Heart left ventricle (tissue), 16 donors: ENCODE results near the gene PDE9A. TPM values are rescaled to one million over a fixed set of nuclear protein-coding genes. Genes with fewer than 3 reads are reported as not detected.

Experiments used
- ATAC-seq, 4 donors: fragments of 200-7000 bp; cut with Tn5 transposase; one replicate each; pipeline ENCODE4 v1.9.1; 2020 to 2022; ENCODE audit warnings: moderate library complexity in 4 of 4, mild to moderate bottlenecking in 3 of 4, moderate number of reproducible peaks in 1 of 4
- DNase-seq, 5 donors: peaks; one replicate each; pipeline ENCODE4 v3.0.0-alpha.2; 2020
- H3K27ac ChIP-seq, 12 donors: fragments of 200-600 bp; sonication (generic) in 4 of 12; one replicate each; pipeline versions ENCODE4 v1.5.0 to v1.8.0; 2016 to 2022; ENCODE audit warnings: mild to moderate bottlenecking in 2 of 12
- H3K27me3 ChIP-seq, 9 donors: fragments of 200-600 bp; sonication (generic) in 2 of 9; one replicate each; pipeline versions ENCODE4 v1.5.1 to v1.8.0; 2016 to 2022; ENCODE audit warnings: mild to moderate bottlenecking in 3 of 9
- H3K36me3 ChIP-seq, 9 donors: fragments of 200-600 bp; sonication (generic) in 2 of 9; one replicate each; pipeline versions ENCODE4 v1.5.0 to v1.8.0; 2018 to 2022; ENCODE audit warnings: mild to moderate bottlenecking in 2 of 9
- H3K4me1 ChIP-seq, 12 donors: fragments of 200-600 bp; sonication (generic) in 4 of 12; one replicate each; pipeline versions ENCODE4 v1.5.0 to v1.8.0; 2016 to 2022; ENCODE audit warnings: mild to moderate bottlenecking in 3 of 12
- H3K4me3 ChIP-seq, 12 donors: fragments of 200-600 bp; sonication (generic) in 4 of 12; one replicate each; pipeline versions ENCODE4 v1.5.0 to v1.8.0; 2017 to 2022; ENCODE audit warnings: mild to moderate bottlenecking in 9 of 12, moderate library complexity in 4 of 12
- H3K9me3 ChIP-seq, 12 donors: fragments of 200-600 bp; sonication (generic) in 4 of 12; one replicate each; pipeline versions ENCODE4 v1.5.0 to v1.8.0; 2016 to 2022; ENCODE audit warnings: mild to moderate bottlenecking in 1 of 12
- CTCF ChIP-seq, 12 donors: fragments of 200-600 bp; sonication (generic) in 4 of 12; IDR thresholded peaks; one replicate each; pipeline versions ENCODE4 v1.5.0 to v1.8.0; 2018 to 2022; ENCODE audit warnings: antibody characterized with exemption in 12 of 12, mild to moderate bottlenecking in 5 of 12
- POLR2A ChIP-seq, 2 donors: fragments of 450-650 bp; IDR thresholded peaks; one replicate each; pipeline ENCODE4 v1.6.1; 2017; ENCODE audit warnings: antibody characterized with exemption in 2 of 2, mild to moderate bottlenecking in 2 of 2, moderate library complexity in 2 of 2
- WGBS, 4 donors: extraction: QIAGEN DNeasy Blood & Tissue Kit in 2 of 4; methylation state at CpG; one replicate each; pipeline versions ENCODE4 v1.1.5 to v1.1.7; 2013 to 2018; 5-methylcytosine and 5-hydroxymethylcytosine counted together
- intact Hi-C, 10 donors: fragments of 100-400 bp; cut with DNase I; formaldehyde crosslinking; loops; one replicate each; pipeline versions ENCODE4 v1.11.1 to v1.14.2; 2022
- polyA plus RNA-seq, 2 donors: library from polyadenylated mRNA; stranded (reverse); fragments of 200-250 nt; gene quantifications; one replicate each; pipeline ENCODE4 v1.2.3, GENCODE V29; 2013
- total RNA-seq, 9 donors: library from RNA; depleted of rRNA in 2 of 9; stranded (reverse); fragments of >200 nt in 2 of 9; fragmentation: NEBNext Ultra II Directional in 3 of 9; extraction: Animal tissue kit (Norgen Biotek cat#: 25700) in 3 of 9; gene quantifications; one replicate each; pipeline versions ENCODE4 v1.1.0 to v1.2.4, GENCODE V29; 2016 to 2023
- donor health status: ischemic (EF 13 %, LVEDD 7.1; RV severe dilation, severe dysfunction).
- donor health status: healthy with polysubstance abuse.
- donor health status: DM: no; HTN: yes; CAD: no.
- donor health status: DM: no; HTN: no; CAD: no.
- donor health status: ischemic (EF 25% LVEDD 6.9; RV normal size, moderate dysfunction).
- donor health status: ischemic (EF 25% LVEDD 5.7; RV mildly dilated, moderate dysfunction).
- donor health status: healthy.
- donor health status: DM: yes; HTN: yes; CAD: no.
- donor health status: ischemic (EF 35%, LVEDD 5.7; RV mildly dilated, moderate dysfunction).
- donor health status: nonischemic (EF 11% LVEDD 7.7; RV severe dilation, severe dysfunction).
- donor health status: DM: yes; HTN: yes; CAD: no.
- donor health status: PGD.
- donor health status: ischemic (EF 29% LVEDD 5.4; RV normal size, mild dysfunction).
- donor health status: nonischemic (EF 23%, LVEDD 6.1; RV moderate dilation, normal function).

PDE9A gene
- total and polyA plus RNA-seq, 11 donors: 1.5 to 4.0 (median 3.1) TPM

GRCh38 chr21:42740405-42740909 lies 87.0 kb downstream of the PDE9A start:
- no peaks in the 10 kb centered on the region for H3K9me3 ChIP-seq

GRCh38 chr21:42741066-42741465 lies 87.6 kb downstream of the PDE9A start:
- Histone ChIP-seq H3K36me3 (peaks cover 0 to 2% (median 0%) of the 10 kb centered on the region in 9 donors), H3K9me3 (no peaks in the 10 kb centered on the region), H3K27ac (peak overlapping the region in 8 of 12 donors; percentile 9 to 66 (median 49)), H3K27me3 (no peaks in the 10 kb centered on the region), H3K4me3 (peak overlapping the region in 6 of 12 donors; percentile 7 to 36 (median 25)), H3K4me1 (peaks cover 0 to 53% (median 23%) of the 10 kb centered on the region in 12 donors)
- intact Hi-C loops: loop anchor here in 4 of 10 donors (5.0 to 10.0 kb wide), 3 partner anchors 41 to 86 kb away; partner anchors contain the start of gene PDE9A (in 1 of the 4)
- no peak for ATAC-seq
- no peak for DNase-seq
- TF ChIP-seq POLR2A (IDR thresholded peaks at IDR 0.05) (no peak), CTCF (IDR thresholded peaks at IDR 0.05) (no peak)
- WGBS, 4 donors: 64 to 83% (median 73%) methylated on average over 10 of the region's 10 CpGs

More at GRCh38 chr21:42740405-42740909, 87.0 kb downstream of the PDE9A start:
- DNase-seq (no peak), ATAC-seq (no peak)
- Histone ChIP-seq H3K36me3 (peaks cover 0 to 8% (median 0%) of the 10 kb centered on the region in 9 donors), H3K4me3 (peak overlapping the region in 4 of 12 donors; percentile 20 to 36 (median 31)), H3K27ac (peak overlapping the region in 2 of 12 donors; percentile 52 to 66), H3K4me1 (peaks cover 0 to 47% (median 18%) of the 10 kb centered on the region in 12 donors), H3K27me3 (no peaks in the 10 kb centered on the region)
- 90 to 97% (median 95%) methylated on average over 1 of the region's 1 CpG for WGBS, 4 donors
- intact Hi-C loops: loop anchor here in 4 of 10 donors (5.0 to 10.0 kb wide), 3 partner anchors 42 to 86 kb away; partner anchors contain the start of gene PDE9A (in 1 of the 4)
- TF ChIP-seq POLR2A (IDR thresholded peaks at IDR 0.05): no peak
- no peak for TF ChIP-seq CTCF (IDR thresholded peaks at IDR 0.05)

- Histone ChIP-seq H3K4me3 (no peak overlapping the region), H3K4me1 (peaks cover 0 to 40% (median 12%) of the 10 kb centered on the region in 12 donors), H3K27me3 (no peaks in the 10 kb centered on the region), H3K36me3 (no peaks in the 10 kb centered on the region), H3K27ac (peak overlapping the region in 1 of 12 donors; percentile 84), H3K9me3 (no peaks in the 10 kb centered on the region)
- TF ChIP-seq POLR2A (IDR thresholded peaks at IDR 0.05) (no peak), CTCF (IDR thresholded peaks at IDR 0.05) (no peak)
- DNase-seq (peak in 1 of 5 donors; percentile 40), ATAC-seq (no peak)
- intact Hi-C loops: loop anchor here in 4 of 10 donors (5.0 to 10.0 kb wide), 3 partner anchors 38 to 90 kb away; partner anchors contain the start of gene PDE9A (in 1 of the 4)
- 84 to 92% (median 88%) methylated on average over 28 to 30 of the region's 30 CpGs for WGBS, 4 donors
Observed at GRCh38 chr21:42744520-42745445, 91.4 kb downstream of the PDE9A start.
